Cardiac fibroblast (primary cell): ENCODE measurements around the gene AKAP8.
"Not testable (repeated sequence)": the region's sequence is repeated elsewhere in the genome, so short reads cannot be mapped to it uniquely, and the experiment has no call there.

Source experiments
- DNase-seq, 2 donors: peaks; one replicate each; pipeline versions ENCODE4 v3.0.0 to v3.0.0-alpha.2; 2010; ENCODE audit warnings: low read depth in 2 of 2
- H3K4me3 ChIP-seq, 2 donors: replicated peaks in 1 of 2; 1 replicate in 1 of 2; 2 replicates in 1 of 2; pipeline ENCODE4 v1.5.1; 2011; ENCODE audit warnings: low read depth in 2 of 2, low read length in 2 of 2, mild to moderate bottlenecking in 2 of 2, moderate library complexity in 1 of 2
- TF ChIP-seq, protein P1 (sequence below): IDR thresholded peaks from one replicate; pipeline ENCODE4 v1.5.1; 2011; ENCODE audit warnings: low read depth, mild to moderate bottlenecking, low read length, inconsistent platforms

AKAP8 gene

GRCh38 chr19:15418579-15419412, 39.2 kb upstream of the AKAP8 start, which contains the start of gene AKAP8L:
TSS of gene AKAP8L (minus strand) at chr19:15418988. CDS start at chr19:15418923, 65 bp downstream.
- H3K4me3 ChIP-seq, result peak within 1 kb of the TSS; percentile 78 to 98
- peak; percentile 100 for DNase-seq
- TF ChIP-seq, protein P1, sequence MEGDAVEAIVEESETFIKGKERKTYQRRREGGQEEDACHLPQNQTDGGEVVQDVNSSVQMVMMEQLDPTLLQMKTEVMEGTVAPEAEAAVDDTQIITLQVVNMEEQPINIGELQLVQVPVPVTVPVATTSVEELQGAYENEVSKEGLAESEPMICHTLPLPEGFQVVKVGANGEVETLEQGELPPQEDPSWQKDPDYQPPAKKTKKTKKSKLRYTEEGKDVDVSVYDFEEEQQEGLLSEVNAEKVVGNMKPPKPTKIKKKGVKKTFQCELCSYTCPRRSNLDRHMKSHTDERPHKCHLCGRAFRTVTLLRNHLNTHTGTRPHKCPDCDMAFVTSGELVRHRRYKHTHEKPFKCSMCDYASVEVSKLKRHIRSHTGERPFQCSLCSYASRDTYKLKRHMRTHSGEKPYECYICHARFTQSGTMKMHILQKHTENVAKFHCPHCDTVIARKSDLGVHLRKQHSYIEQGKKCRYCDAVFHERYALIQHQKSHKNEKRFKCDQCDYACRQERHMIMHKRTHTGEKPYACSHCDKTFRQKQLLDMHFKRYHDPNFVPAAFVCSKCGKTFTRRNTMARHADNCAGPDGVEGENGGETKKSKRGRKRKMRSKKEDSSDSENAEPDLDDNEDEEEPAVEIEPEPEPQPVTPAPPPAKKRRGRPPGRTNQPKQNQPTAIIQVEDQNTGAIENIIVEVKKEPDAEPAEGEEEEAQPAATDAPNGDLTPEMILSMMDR, result peak; percentile 80

DNA sequence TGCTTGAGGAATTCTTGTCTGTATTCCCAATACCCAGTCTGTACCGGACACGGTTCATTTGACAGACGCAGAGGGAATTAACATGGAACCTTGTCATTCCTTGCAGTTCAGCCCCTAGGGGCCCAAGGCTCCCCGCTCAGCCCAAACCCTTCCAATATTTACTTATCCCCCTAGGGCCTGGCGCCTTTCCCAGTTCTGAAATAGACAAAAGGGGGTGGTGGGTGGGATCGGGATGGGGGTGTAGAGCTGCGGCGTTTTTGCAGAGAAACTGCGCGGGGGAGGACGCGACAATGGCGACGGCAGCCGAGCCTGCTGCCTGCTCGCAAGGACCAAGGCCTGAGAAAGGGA, 38.6 kb upstream of the AKAP8 start:
- H3K4me3 ChIP-seq, result peak overlapping the region; percentile 78 to 98
- peak; percentile 18 to 35 for DNase-seq
- TF ChIP-seq, protein P1, result no peak

GRCh38 chr19:15417699-15418098, 38.1 kb upstream of the AKAP8 start:
- peak; percentile 22 to 25 for DNase-seq

DNA sequence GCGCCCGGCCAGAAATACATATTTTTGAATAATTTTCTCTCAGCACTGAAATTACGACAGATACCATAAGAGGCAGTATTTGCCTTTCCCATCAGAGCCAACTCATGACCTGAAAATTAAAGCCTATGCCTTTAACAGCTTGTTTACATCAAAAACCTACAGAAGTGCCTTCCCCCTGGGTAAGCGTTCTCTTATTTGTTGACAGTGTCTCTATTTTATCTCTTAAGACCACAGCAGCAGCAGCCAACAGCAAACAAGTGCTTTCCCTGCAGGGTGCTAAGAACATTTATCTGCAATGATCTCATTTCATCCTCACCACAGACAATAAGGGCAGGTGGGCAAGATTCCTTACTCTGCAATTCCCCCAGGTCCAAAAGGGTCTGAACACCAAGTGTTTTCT, 33.2 kb upstream of the AKAP8 start:
- no peak overlapping the region for H3K4me3 ChIP-seq
- TF ChIP-seq, protein P1, result no peak
- no peak for DNase-seq

More at GRCh38 chr19:15417699-15418098, 38.1 kb upstream of the AKAP8 start:
- TF ChIP-seq, protein P1, result no peak
- peak overlapping the region; percentile 78 to 98 for H3K4me3 ChIP-seq

DNA sequence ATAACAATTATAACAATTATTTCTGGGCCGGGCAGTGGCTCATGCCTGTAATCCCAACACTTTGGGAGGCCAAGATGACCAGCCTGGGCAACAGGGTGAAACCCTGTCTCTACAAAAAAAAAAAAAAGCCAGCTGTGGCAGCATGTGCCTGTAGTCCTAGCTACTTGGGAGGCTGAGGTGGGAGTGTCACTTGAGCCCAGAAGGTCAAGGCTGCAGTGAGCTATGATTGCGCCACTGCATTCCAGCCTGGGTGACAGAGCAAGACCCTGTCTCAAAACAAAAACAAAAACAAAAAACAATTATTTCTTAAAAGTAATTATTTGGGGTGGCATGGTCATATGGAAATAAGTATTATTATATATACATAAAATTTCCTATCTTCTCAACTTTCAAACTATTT, 31.8 kb upstream of the AKAP8 start:
- not testable (repeated sequence) for H3K4me3 ChIP-seq

GRCh38 chr19:15404780-15405211, 25.2 kb upstream of the AKAP8 start:
- H3K4me3 ChIP-seq, result no peak overlapping the region
- TF ChIP-seq, protein P1, result no peak
- DNase-seq, result no peak

More for the DNA sequence above, 31.8 kb upstream of the AKAP8 start:
- not testable (repeated sequence) for DNase-seq

GRCh38 chr19:15404097-15404779, 24.7 kb upstream of the AKAP8 start:
- no peak overlapping the region for H3K4me3 ChIP-seq
- TF ChIP-seq, protein P1, result no peak
- peak in 1 of 2 donors; percentile 28 for DNase-seq
